Non-pigmented ciliary epithelial cell (primary cell): ENCODE measurements around the gene PTPRN2.

Experiments used
- DNase-seq: peaks from one replicate; pipeline ENCODE4 v3.0.0-alpha.2; 2010; ENCODE audit warnings: low read depth

The PTPRN2 gene

DNA sequence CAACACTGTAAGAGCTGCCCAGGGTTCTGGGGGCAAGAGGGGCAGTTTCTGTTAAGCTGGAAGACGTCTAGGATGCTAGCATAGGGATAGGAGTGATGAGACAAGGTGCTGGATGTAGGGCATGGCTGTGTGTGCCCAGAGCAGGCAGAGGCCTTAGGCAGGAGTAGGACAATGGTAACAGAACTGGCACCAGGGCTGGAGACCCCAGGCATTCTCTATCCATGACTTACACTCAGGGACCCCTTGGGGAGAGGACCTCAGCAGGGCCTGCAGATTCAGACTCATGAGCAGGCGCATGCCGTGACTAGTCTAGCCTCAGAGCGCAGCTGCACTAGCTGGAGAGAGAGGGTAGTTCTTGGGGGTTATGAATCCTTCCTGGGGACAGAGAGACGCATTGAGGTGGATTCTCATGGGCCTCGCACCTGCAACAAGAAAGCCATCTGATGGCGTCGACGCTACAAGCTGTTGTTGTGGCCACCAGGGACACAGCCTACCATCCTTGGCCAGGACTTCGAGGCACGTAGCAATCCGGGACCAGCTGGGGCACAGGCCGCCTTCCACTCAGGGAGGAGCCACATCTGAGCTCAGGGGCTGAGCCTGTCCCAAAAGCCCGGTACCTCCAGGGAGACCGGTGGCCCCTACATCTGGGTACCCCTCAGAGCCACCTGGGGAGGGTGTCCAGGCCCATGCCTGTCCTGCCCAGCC, 474.1 kb downstream of the PTPRN2 start:
- no peak for DNase-seq

DNA sequence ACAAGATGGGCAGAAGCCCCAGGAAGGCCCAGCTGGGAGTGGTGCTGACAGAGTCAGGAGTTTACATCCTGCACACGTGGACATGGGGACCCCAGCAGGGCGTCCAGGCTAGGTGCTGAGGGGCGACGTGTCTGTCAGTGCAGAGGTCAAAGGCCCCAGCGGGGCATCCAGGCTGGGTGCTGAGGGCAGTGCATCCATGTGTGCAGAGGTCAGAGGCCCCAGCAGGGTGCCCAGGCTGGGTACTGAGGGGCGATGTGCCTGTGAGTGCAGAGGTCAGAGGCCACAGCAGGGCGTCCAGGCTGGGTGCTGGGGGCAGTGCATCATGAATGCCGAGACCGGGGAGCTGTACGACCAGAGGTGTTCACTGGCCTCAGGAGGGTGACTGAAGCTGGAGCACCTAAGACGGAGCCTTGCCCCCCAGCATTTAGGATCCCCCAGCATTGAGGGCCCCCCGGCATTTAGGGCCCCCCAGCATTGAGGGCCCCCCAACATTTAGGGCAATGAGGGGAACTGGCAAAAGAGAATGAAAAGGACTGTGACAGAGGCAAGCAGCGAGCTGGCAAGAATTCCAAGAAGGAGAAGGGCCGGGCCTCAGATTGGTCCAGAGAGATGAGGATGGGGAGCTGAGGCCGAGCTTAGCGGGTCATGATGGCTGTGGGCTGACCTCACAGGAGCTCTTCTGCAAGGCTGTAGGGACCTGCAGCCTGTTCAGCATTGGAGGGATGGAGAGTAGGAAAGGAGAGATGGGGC, 474.9 kb downstream of the PTPRN2 start:
- DNase-seq = no peak

DNA sequence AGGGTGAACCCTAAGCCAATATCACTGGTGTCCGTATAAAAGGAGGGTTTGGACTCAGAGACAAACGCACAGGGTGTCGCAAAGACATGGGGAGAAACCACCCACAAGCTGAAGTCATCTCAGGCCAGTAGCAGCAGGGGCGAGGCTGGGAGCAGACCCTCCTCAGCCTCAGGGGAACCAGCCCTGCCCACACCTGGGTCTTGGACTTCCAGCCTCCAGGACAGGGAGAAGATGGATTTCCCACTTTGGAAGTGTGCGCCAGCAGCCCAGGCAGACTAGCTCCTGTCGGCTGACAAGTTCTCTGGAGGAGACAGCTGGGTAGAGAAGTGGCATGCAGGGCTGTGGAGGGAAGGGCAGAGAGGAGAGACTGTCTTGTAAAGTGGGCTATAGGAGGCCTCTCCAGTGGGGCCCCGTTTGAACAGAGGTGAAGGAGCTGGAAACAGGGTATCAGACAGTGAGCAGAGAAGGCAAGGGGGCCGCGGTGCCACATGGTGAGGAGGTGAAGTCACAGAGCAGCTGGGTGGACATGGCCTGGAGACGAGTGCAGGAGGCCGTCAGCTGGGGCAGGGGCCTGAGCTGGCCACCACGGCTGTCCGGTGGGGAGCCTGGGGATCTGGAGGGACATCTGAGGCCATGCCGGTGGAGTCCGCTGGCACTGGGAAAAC, 475.6 kb downstream of the PTPRN2 start:
- DNase-seq = no peak

DNA sequence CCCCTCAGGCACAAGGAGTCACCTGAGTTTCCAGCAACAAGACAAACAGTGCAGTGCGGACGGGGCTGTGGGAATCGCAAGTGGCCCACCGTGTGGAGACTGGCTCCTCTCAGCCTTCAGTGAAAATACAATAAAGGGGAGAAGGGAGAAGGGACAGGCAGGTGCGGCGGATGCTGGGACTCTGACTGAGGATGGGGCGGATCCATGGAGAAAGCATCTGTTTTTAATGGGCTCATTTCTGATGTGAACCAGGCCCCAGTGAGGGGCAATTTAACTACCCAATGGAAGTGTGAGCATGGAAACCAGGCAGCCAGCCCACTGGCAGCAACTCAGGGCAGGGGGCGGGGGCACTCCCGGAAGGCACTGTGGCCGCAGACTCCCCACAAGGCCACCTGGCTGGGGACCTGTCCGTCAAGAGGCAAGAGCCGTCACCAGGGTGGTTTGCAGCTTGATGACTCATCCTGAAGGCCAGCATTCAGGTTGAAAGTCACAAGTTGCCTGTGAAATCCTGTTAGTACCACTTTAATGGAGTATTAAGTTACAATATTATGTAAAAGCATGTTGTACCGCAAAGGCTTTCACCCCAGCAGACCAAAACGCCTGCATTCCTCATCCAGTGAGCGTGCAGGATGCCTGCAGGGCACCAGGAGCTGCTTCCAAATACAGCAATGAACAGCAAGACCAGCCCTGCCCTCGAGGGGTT, 476.4 kb downstream of the PTPRN2 start:
- DNase-seq = no peak

DNA sequence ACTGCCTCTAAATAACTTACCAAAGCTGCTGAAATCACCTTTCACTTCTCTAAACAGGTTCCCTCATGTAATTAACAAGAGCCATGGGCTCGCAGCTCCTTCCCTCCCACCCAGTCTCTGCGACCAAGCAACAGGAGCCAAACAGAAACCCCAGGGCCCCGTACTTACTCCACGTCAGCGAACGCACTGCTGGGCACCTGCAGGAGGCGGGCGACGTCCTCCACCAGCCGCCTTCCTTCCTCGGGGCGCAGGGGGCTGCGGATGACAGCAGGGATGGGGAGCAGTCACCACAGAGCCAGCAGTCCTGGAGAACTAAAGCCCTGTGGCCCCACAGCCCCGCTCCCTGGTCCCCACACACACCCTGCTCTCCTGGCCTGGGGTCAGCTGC, 477.0 kb downstream of the PTPRN2 start:
- DNase-seq = no peak

DNA sequence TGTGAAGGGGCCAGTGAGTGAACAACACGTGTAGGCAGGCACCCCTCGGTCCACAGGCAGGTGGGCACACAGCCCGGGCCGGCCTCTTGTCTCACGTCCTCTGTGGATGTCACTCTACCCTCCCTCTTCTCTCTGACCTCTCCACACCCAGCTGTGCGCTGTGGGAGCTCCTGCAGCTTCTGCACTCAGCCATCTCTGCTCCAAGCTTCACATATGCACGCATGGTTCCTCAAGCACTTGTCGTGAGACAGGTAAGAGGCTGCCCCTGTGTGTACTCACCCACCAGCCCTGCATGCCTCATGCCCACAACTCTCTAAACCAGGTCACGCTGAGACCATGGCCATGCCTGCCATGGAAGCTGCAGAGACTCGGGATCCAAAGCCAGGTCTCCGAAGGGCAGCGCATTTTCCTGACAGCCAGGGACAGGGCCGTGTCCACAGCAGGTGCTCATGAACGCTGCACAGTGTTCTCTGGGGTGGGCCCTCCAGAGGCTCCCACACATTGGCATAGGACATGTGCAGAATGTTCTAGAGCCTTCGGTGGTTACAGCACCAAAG, 477.5 kb downstream of the PTPRN2 start:
- DNase-seq = no peak

DNA sequence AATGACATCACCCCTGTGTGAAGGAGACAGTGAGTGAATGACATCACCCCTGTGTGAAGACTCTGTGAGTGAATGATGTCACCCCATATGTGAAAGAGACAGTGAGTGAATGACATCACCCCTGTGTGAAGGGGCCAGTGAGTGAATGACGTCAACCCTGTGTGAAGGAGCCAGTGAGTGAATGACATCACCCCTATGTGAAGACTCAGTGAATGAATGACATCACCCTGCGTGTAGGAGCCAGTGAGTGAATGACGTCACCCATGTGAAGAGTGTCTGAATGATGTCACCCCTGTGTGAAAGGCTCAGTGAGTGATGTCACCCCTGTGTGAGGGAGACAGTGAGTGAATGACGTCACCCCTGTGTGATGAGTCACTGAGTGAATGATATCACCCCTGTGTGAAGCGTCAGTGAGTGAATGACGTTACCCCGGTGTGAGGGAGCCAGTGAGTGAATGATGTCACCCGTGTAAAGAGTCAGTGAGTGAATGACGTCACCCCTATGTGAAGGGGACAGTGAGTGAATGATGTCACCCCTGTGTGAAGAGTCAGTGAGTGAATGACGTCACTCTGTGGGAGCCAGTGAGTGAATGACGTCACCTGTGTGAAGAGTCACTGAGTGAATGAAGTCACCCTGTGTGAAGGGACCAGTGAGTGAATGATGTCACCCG, 478.1 kb downstream of the PTPRN2 start:
- no peak for DNase-seq

DNA sequence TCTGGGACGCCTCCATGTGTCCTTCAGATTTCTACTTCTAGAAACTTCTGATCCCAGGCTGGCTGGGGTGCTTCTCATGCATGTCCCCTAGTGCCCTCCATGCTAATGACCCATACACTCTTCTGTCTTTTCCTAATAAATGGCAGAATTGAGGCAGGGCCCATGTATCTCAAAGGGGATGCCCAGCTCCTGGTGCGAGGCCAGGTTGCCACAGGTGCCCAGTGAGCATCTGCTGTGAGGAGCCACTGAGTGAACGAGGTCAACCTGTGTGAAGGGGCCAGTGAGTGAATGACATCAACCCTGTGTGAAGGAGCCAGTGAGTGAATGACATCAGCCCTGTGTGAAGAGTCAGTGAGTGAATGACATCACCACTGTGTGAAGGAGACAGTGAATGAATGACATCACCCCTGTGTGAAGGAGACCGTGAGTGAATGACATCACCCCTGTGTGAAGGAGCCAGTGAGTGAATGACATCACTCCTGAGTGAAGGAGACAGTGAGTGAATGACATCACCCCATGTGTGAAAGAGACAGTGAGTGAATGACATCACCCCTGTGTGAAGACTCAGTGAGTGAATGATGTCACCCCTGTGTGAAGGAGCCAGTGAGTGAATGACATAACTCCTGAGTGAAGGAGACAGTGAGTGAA, 478.9 kb downstream of the PTPRN2 start:
- DNase-seq = no peak

DNA sequence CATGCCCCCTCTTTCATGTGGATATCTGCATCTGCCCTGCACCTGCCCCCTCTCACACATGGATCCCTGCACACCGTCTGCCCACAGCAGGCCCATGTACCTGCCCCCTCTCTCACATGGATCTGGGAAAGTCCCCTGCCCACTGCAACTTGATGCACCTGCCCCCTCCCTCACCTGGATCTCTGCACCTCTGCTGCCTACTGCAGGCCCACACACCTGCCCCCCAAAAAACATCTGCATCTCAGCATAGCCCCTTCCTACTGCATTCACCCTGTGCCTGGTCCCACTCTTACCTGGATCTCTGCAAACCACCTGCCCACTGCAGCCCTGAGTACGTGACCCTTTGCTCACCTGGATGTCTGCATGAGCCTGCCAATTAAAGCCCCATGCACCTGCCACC, 479.8 kb downstream of the PTPRN2 start:
- no peak for DNase-seq

DNA sequence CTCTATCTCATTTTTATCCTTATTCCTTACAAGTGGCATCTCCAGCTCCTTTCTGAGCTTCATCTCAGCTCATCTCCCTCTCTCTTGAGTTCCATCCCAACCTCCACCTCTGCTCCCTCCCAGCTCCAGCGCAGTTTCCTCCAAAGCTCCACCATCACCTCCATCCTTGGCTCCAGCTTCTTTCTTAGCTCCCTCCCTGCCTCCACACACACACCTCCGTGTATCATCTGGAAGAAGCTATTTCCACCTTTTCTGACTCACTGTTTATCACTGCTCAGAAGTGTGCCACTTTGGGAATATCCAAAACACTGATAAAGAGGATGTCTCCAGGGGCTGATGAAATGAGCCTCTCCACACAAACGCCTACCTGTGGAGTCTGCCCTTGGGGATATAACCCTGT, 481.4 kb downstream of the PTPRN2 start:
- no peak for DNase-seq

DNA sequence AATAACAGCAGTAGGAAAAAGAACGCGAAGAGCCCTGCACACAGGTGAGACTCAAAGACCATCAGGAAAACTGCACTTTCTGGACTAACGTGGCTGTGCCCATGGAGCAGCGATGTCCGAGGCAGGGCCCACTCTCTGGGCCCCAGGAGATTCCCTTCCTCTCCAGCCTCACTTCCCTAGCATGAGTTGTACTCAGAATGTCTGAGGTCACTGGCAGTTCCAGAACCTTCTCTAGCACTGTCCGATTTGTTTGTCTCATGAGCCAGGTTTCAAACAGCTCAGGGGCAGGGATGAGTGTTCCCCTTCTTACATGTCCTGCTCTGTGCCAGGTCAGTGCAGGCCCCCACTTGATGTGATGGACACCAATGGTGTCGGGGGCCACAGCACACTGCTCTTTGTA, 484.2 kb downstream of the PTPRN2 start:
- DNase-seq = no peak

DNA sequence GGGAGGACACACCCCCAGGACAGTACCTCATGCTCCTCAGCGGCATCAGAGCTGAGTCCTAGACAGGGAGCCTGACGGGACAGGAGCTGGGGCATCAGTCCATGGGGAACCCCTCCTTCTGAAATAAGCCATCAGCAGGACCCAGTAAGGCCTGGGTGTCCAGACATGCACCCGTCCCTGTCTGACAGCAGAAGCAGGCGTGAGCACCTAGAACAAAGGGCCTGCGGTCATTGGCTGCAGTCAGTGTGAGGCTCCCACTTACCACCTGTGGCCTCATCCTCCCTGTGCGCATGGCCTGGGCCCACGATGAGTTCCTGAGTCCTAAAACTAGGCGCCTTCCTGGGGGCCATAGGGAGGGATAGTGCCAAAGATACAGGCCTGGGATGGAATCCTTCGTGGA, 484.7 kb downstream of the PTPRN2 start:
- no peak for DNase-seq

DNA sequence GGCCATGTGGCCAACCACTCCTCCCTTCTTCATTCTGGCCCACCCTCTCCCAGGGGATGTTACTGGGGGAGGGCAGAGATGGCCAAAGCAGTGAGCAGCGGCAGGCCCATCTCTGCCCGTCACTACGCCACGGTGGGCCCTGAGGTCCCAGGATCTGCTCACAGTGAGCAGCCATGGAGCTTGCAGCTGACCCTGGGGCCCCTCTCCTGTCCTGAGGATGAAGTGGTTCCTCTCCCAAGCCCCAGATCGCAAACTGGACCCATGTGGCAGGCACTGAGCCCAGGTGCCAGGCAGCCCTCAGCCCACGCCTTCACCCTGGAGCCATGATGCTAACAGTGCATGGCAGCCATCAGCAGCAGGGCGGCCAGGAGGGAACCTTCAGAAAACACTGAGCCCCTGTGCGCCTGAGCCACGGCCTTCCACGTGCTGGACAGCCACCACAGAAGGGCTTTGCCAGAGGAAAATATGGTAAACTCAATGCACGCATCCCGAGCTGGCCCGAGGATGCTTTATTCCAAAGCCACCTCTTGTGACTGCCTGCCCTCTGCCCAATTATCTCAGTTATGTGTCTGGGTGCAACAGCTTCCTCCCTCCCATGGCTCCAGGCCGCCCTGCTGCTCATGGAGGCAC, 485.7 kb downstream of the PTPRN2 start:
- no peak for DNase-seq

DNA sequence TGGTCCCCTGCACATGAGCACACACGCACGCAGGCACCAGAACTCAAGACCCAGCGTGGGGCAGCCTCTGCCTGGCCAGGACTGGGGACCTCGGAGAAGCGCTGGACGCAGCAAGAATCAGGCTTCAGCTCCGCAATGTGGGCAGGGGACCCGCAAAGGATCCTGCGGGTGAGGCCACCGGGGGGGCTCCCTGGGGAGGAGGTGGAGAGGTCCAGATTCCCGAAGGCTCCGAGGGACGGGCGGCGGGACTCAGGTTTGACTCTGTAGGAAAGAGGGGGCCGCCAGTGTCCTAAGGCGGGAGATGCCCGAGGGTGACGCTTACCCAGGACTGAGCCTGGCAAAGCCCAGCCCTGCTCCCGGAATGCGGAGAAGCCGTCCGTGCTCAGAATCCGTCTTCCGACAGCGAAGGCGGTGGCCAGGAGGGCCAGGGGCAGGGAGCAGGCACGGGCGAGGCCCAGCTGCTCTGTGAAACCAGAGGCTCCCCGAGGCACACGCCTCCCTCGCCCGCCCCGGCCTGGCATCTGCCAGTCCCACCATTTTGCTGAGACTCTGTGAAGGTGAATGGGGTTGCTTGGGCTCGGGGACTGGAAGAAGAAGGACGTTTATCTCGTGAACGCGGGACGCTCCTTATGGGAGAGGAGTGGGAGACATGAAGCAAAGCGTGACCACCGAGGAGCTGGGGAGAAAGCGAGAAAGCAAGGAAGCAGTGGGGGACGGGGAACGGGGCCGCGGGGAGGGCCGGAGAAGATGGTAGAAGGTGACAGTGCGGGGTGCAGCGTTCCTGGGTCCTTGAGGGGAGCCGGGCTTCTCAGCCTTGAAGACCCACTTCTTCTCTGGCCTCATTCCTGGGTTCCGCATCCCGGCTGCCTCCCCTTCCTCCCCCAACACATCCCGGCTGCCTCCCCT, 489.2 kb downstream of the PTPRN2 start:
- DNase-seq = no peak

DNA sequence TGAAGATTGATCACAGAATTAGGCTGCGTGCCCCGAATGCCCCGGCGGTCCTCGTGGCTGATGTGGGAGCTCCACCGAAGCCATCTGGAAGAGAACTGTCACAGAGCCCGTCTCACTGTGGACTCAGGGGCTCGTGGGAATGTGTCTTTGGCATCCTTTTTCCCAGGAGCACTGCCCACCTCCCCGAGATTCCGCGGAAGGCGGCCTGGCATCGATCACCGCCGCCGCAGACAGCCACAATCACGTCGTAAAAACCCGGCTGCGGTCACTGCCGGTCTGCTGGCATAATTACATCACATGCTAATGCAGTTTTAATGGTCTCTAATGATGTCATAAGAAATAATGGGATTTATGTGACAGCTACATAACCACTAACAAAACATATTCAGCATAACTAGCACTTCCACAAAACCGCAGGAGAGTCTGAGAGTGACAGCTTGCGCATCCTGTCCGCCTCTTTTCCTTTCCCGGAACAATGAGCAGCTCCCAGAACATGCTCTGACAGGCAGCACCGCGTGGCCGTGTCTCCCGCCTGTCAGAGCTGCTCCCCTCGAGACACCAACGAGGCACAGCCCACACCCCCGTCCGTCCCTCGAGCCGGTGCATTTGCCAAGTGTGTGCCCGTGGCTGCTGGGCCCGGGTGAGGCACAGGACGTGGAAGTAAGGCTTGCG, 490.0 kb downstream of the PTPRN2 start:
- DNase-seq = no peak

DNA sequence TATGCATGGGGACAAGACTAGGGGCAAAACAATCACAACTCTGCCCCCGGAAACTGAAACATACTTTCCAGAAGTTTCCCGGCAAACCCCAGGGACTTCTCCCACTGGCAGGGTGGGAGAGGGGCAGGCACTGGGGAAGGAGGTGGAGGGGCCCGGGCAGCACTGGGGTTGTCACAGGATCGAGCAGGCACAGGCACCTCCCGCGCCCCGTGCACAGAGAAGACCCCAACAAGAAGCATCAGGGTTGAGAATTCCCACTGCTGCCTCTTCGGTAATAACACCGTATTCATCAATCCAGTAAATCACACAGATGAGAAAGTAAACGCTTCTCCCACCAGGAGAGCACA, 490.5 kb downstream of the PTPRN2 start:
- DNase-seq = no peak

DNA sequence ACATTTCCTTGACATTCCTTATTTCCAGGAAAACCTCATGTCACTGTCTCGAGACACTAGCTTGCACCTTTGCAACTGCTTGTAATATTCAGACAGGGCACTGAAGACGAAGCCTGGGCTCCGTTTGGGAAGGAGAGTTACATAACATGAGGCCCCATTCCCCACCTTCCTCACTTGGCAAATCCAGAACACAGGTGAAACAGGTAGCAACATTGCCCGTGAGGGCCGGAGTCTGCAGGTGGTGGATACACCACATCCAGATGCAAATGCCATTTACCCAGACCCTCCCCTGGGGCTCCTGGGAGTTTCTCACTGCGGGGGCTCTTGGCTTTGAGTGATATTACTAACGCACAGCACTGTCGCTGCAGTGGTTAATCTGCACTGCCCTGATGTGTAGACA, 491.0 kb downstream of the PTPRN2 start:
- DNase-seq = no peak

DNA sequence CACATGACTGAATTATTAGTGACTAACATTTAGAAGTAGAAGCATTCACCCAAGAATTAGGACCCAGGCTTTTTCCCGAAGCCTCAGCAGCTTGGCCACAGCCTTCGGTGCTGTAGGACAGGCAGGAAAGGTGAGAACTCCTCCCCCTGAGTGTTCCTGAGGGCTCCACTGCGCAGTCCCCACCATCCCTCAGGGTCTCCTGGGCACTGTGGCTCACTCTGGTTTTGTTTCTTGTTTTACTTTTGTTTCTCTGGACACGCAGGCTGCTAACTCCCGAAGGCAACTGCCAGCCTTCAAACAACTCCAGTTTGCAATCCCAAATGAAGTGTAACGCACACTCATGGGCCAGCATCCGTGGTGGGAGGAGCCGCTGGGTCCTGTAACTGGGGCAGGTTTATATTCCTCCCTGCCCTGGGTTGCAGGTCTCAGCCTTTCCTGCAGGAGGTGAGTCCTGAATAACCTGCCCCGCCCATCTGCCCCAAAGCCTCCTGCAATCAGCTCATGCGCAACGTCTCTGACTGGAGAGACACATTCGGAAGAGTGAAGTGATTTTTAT, 492.9 kb downstream of the PTPRN2 start:
- no peak for DNase-seq

DNA sequence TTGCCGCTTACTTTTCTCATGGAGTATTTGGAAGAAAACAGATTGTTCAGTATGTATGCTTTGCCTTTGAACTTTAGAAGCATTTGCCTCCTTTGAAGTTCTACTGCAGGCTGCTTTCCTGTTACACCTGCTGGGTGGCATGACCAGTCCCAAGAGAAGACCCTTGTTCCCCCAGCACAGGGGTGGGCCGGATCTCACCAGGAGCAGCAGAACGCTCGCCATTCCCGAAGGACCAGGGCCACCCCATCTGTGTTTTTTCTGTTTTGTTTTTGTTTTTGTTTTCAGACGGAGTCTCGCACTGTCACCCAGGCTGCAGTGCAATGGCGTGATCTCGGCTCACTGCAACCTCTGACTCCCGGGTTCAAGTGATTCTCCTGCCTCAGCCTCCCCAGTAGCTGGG, 493.6 kb downstream of the PTPRN2 start:
- DNase-seq = no peak
